WTC11 (cell line): ENCODE results near the gene HIPK2. TPM values are rescaled to one million over a fixed set of nuclear protein-coding genes. Genes with fewer than 3 reads are reported as not detected.

Source experiments
- ATAC-seq: fragments of 200-7000 bp; cut with Tn5 transposase; 2 replicates; pipeline ENCODE4 v1.10.0; 2021; ENCODE audit warnings: mild to moderate bottlenecking, moderate library complexity
- CTCF ChIA-PET: fragments of 300-600 bp; sonication (Branson Sonifier 250); formaldehyde crosslinking; loops from one replicate; lab custom pipeline; 2021; ENCODE audit warnings: antibody characterized with exemption; lab: Charles Lee
- POLR2A ChIA-PET: fragments of 350-600 bp; sonication (Branson Sonifier 250); formaldehyde crosslinking; loops from one replicate; lab custom pipeline; 2021; ENCODE audit warnings: antibody characterized with exemption; lab: Charles Lee
- DNase-seq: peaks from one replicate; pipeline ENCODE4 v3.0.0; 2021; ENCODE audit warnings: low spot score
- H3K27ac Mint-ChIP-seq: 2 replicates; pipeline ENCODE4 v1.8.0; 2021; ENCODE audit warnings: mixed read lengths
- H3K27me3 Mint-ChIP-seq: 2 replicates; pipeline ENCODE4 v1.8.0; 2021; ENCODE audit warnings: low read depth, mild to moderate bottlenecking, moderate library complexity, mixed read lengths
- H3K36me3 Mint-ChIP-seq: 2 replicates; pipeline ENCODE4 v1.8.0; 2021; ENCODE audit warnings: mixed read lengths
- H3K4me1 Mint-ChIP-seq: 2 replicates; pipeline ENCODE4 v1.8.0; 2022; ENCODE audit warnings: mixed read lengths
- H3K4me3 Mint-ChIP-seq: 2 replicates; pipeline ENCODE4 v1.8.0; 2021; ENCODE audit warnings: mild to moderate bottlenecking, moderate library complexity, mixed read lengths
- H3K9me3 Mint-ChIP-seq: 2 replicates; pipeline ENCODE4 v1.8.0; 2021; ENCODE audit warnings: mixed read lengths
- ARID4B ChIP-seq: sonication (generic); formaldehyde crosslinking; IDR thresholded peaks from 2 replicates; pipeline ENCODE4 v1.8.0; 2023; ENCODE audit warnings: missing genetic modification reagents, mild to moderate bottlenecking, borderline replicate concordance
- ATF6 ChIP-seq: sonication (generic); formaldehyde crosslinking; IDR thresholded peaks from 2 replicates; pipeline ENCODE4 v1.8.1; 2023; ENCODE audit warnings: mild to moderate bottlenecking, missing genetic modification reagents
- CDX4 ChIP-seq: fragments of 250-450 bp; sonication (Bioruptor Pico); IDR thresholded peaks from 2 replicates; pipeline ENCODE4 v1.9.0; 2021; ENCODE audit warnings: moderate library complexity, mild to moderate bottlenecking, inconsistent platforms, borderline replicate concordance
- CTCF ChIP-seq: fragments of 200-600 bp; IDR thresholded peaks from 2 replicates; pipeline ENCODE4 v1.8.0; 2022; ENCODE audit warnings: antibody characterized with exemption
- EMX1 ChIP-seq: fragments of 250-450 bp; sonication (Bioruptor Pico); IDR thresholded peaks from 2 replicates; pipeline ENCODE4 v1.8.0; 2021; ENCODE audit warnings: mild to moderate bottlenecking
- ERG ChIP-seq: fragments of 250-450 bp; sonication (Bioruptor Pico); IDR thresholded peaks from 2 replicates; pipeline ENCODE4 v1.8.0; 2021; ENCODE audit warnings: mild to moderate bottlenecking
- GRHL2 ChIP-seq: fragments of 250-450 bp; sonication (Bioruptor Pico); IDR thresholded peaks from 2 replicates; pipeline ENCODE4 v1.8.0; 2022; ENCODE audit warnings: mild to moderate bottlenecking, moderate library complexity; ENCODE audit not compliant: insufficient replicate concordance, severe bottlenecking
- HMGA2 ChIP-seq: fragments of 250-450 bp; sonication (Bioruptor Pico); IDR thresholded peaks from 2 replicates; pipeline ENCODE4 v1.4.0; 2021; ENCODE audit warnings: mild to moderate bottlenecking, moderate library complexity
- MYBL2 ChIP-seq: sonication (generic); formaldehyde crosslinking; IDR thresholded peaks from 2 replicates; pipeline ENCODE4 v1.8.1; 2023; ENCODE audit warnings: mild to moderate bottlenecking, moderate library complexity, missing genetic modification reagents
- PRRX2 ChIP-seq: fragments of 250-450 bp; sonication (Bioruptor Pico); IDR thresholded peaks from 2 replicates; pipeline ENCODE4 v1.8.0; 2021; ENCODE audit warnings: mild to moderate bottlenecking
- SMAD3 ChIP-seq: sonication (generic); formaldehyde crosslinking; IDR thresholded peaks from 2 replicates; pipeline ENCODE4 v1.8.0; 2022; ENCODE audit warnings: missing genetic modification reagents, mild to moderate bottlenecking, borderline replicate concordance
- USF1 ChIP-seq: sonication (generic); formaldehyde crosslinking; IDR thresholded peaks from 2 replicates; pipeline ENCODE4 v1.8.0; 2022; ENCODE audit warnings: mild to moderate bottlenecking, missing genetic modification reagents
- USF2 ChIP-seq: sonication (generic); formaldehyde crosslinking; IDR thresholded peaks from 2 replicates; pipeline ENCODE4 v1.8.1; 2023; ENCODE audit warnings: mild to moderate bottlenecking, missing genetic modification reagents, moderate library complexity
- ZNF232 ChIP-seq: sonication (generic); formaldehyde crosslinking; IDR thresholded peaks from 2 replicates; pipeline ENCODE4 v1.8.0; 2022; ENCODE audit warnings: mild to moderate bottlenecking, missing genetic modification reagents
- ZNF396 ChIP-seq: fragments of 250-450 bp; sonication (Bioruptor Pico); IDR thresholded peaks from 2 replicates; pipeline ENCODE4 v1.8.0; 2021; ENCODE audit warnings: mild to moderate bottlenecking, moderate library complexity, borderline replicate concordance
- ZNF425 ChIP-seq: fragments of 250-450 bp; sonication (Bioruptor Pico); conservative IDR thresholded peaks from 2 replicates; pipeline ENCODE4 v1.9.0; 2021; ENCODE audit warnings: mild to moderate bottlenecking
- ZSCAN18 ChIP-seq: fragments of 250-450 bp; sonication (Bioruptor Pico); IDR thresholded peaks from 2 replicates; pipeline ENCODE4 v2.1.2; 2022; ENCODE audit warnings: mild to moderate bottlenecking, moderate library complexity
- total RNA-seq: library from RNA; stranded (reverse); gene quantifications from 3 replicates; pipeline ENCODE4 v1.2.3, GENCODE V29; 2021

Gene HIPK2
- total RNA-seq, 1 experiment from 2014 or later, result 25.3 TPM

- no peak for TF ChIP-seq HMGA2 (CRISPR knock-in tag)
Measured at GRCh38 chr7:139600306-139600705, 177.5 kb downstream of the HIPK2 start (continued).

GRCh38 chr7:139598642-139599041 is 179.2 kb downstream of the HIPK2 start:
- ATAC-seq (no peak), DNase-seq (no peak)
- CTCF ChIA-PET, result interaction anchor here (1.0 to 1.1 kb wide), 2 partner anchors 20 to 99 kb away, joined by 3 to 5 read pairs; no protein-coding TSS in a partner anchor
- H3K27me3 Mint-ChIP-seq, result no peaks in the 10 kb centered on the region
- H3K9me3 Mint-ChIP-seq, result no peaks in the 10 kb centered on the region
- H3K36me3 Mint-ChIP-seq, result peaks cover 7% of the 10 kb centered on the region; the same call in 1 of the 2 replicates
- no peaks in the 10 kb centered on the region for H3K4me1 Mint-ChIP-seq
- TF ChIP-seq CDX4 (CRISPR knock-in tag) (no peak), ARID4B (CRISPR knock-in tag) (no peak), SMAD3 (CRISPR knock-in tag) (no peak), ERG (CRISPR knock-in tag) (no peak), ZNF232 (CRISPR knock-in tag) (no peak), USF1 (CRISPR knock-in tag) (no peak), MYBL2 (no peak), ZNF396 (CRISPR knock-in tag) (no peak), ATF6 (CRISPR knock-in tag) (no peak), PRRX2 (no peak), ZNF425 (CRISPR knock-in tag) (no peak), ZSCAN18 (no peak), EMX1 (CRISPR knock-in tag) (no peak), GRHL2 (no peak), CTCF (no peak), USF2 (CRISPR knock-in tag) (no peak)
- POLR2A ChIA-PET, result no interaction called here
- H3K27ac Mint-ChIP-seq, result no peak overlapping the region
- H3K4me3 Mint-ChIP-seq, result no peak overlapping the region
